G401 (cell line): ENCODE data around the gene NLRC5. TPM values are rescaled to one million over a fixed set of nuclear protein-coding genes. Genes with fewer than 3 reads are reported as not detected.
"Not testable (repeated sequence)": the region's sequence is repeated elsewhere in the genome, so short reads cannot be mapped to it uniquely, and the experiment has no call there.

Experiments used
- DNase-seq: peaks from one replicate; pipeline ENCODE4 v3.0.0-alpha.2; 2015; ENCODE audit warnings: low spot score
- in situ Hi-C: cut with HindIII; loops from 2 replicates; pipeline ENCODE4 v1.10.0; 2016; ENCODE audit warnings: low sequenced_read_pairs, mixed read lengths
- total RNA-seq: library from RNA; depleted of rRNA; stranded (reverse); fragments of >200 nt; shearing (Covaris generic); gene quantifications from 2 replicates; pipeline ENCODE4 v1.2.3, GENCODE V29; 2014

NLRC5 gene
- total RNA-seq, 1 experiment from 2014 or later = 0.07 TPM

DNA sequence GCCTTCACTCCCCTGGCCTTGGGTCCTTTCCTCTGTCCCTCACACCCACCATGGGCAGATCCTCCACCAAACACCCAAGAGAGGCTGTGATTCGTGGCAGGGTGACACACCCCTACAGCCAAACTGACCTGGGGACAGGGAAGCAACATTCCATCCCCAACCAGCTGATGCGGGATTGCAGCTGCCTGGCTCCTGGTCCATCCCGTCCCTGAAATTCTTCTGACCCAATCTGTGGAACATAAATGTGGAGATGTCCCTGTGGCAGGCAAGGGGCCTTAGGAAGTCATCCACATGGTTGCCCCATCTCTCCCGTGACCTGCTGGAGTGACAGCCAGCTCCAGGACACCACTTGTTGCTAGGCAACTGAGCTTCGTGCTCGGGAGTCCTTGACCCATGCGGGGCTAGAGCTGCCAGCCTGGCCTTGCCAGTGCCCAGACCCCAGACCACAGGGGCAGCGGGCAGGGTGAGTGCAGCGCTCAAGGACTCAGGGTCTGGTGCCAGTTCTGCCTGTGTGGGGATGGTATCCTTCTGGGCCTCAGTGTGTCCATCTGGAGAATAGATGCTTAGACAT, 69.0 kb downstream of the NLRC5 start:
- in situ Hi-C loops = loop anchor here (25.0 kb wide), 1 partner anchor 96 kb away; the partner anchor contains the start of gene CETP
- no peak for DNase-seq

DNA sequence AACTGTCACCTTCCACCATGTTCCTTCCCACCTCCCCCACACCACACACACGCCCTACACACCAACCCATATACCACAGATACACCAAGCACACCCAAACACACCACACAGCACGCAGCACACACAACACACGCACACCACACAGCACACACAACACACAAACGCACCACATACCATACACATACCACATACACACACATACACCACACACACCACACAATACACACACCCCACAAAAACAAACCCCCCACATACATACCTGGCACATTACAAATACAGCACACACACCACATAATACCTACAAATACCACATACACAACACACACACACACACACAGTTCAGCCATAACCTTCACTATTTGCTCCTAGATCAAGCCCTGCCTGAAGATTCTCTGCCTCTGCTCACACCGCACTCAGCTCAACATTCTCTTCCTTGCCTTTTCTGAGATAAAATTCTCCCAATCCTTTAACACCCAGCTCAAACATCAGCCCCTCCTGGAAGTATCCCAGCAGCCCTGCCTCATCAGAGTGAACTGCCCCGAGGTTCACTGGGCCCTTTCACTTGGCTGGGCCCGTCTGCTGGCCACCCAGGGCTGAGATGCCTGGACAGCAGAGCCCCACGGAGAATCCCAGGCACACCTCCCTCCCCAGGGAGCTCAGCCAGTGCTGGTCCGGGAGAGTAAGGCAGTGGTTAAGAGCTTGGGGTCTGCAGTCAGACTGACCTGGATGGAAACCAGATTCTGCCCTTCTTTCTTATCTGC, 71.1 kb downstream of the NLRC5 start:
- DNase-seq = no peak
- in situ Hi-C loops = loop anchor here (25.0 kb wide), 1 partner anchor 98 kb away; the partner anchor contains the start of gene CETP

DNA sequence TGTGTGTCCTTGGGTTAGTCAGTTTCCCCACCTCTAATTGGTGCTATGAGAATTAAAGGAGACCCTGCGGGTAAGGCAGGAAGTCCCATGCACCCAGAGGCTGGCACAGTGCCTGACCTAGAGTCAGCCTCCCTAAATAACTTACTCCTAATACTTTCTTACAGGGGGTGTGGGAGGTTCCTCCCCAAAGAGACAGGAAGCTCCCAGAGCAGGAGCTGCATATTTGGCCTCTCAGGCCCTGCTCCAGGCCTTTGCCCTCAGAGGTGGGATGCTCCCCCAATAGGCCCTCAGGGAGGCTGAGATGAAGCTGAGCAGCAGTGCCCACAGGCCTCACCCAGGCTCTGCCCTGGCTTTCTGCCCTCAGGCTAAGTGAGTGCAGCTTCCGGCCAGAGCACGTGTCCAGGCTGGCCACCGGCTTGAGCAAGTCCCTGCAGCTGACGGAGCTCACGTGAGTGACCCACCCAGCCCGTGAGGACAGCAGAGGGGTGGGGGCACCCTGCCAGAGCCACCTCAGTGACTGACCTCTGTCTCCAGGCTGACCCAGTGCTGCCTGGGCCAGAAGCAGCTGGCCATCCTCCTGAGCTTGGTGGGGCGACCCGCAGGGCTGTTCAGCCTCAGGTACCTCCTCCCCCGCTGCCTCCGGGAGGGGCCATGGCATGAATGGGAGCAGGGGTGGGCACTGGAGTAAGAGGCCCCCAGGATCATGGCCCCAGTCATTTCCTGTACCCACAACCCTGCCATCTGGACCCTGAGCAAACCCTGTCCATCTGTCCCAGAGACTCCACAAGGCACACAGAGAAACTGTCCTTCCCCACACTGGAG, 71.9 kb downstream of the NLRC5 start:
- in situ Hi-C loops = loop anchor here (25.0 kb wide), 1 partner anchor 99 kb away; the partner anchor contains the start of gene CETP
- DNase-seq = no peak

DNA sequence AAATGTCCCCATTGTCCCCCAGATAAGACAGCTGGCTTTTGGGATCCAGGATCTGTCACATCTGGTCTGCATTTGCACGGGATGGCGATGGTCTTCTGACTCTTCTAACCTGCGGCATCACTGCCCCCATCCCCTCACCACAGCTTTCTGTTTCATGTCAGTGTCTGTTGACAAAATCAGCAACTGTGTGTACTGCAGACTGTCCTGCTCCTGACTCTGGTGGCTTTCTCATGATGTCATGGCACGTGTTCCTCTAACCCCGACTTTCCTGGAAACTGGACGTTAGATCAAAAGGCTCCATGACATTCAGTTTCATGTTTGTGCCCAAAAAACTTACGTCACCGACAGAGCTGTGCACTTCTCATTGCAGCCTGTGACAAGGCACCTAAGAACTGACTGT, 73.0 kb downstream of the NLRC5 start:
- in situ Hi-C loops = loop anchor here (25.0 kb wide), 1 partner anchor 100 kb away; the partner anchor contains the start of gene CETP
- DNase-seq = no peak

DNA sequence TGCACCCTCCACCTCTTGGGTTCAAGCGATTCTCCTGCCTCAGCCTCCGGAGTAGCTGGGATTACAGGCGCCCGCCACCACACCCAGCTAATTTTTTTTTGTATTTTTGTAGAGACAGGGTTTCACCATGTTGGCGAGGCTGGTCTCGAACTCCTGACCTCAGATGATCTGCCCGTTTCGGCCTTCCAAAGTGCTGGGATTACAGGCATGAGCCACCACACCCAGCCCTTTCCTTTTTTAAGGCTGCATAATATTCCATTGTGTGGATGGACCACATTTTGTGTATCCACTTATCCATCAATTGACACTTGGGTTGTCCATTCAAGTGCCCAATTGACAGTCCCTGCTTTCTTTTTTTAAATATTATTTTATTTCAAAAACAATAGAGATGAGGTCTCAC, 73.8 kb downstream of the NLRC5 start:
- in situ Hi-C loops = loop anchor here (25.0 kb wide), 1 partner anchor 101 kb away; the partner anchor contains the start of gene CETP
- DNase-seq = not testable (repeated sequence)

DNA sequence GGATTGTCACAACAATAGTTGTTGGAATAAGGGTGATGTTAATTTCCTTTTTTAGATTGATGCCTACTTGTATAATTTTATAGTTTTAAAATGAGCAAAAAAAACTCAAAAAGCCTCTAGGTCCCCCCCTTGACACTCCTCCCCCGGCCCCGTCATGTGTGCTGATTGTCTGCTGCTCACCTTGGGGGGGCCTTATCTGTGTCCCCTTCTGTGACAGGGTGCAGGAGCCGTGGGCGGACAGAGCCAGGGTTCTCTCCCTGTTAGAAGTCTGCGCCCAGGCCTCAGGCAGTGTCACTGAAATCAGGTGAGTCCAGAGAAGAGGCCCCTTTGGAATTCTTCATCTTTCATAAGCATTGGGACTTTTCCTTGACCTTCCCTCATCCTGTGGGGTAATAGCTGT, 75.6 kb downstream of the NLRC5 start:
- in situ Hi-C loops = loop anchor here (25.0 kb wide), 1 partner anchor 103 kb away; the partner anchor contains the start of gene CETP
- DNase-seq = no peak

DNA sequence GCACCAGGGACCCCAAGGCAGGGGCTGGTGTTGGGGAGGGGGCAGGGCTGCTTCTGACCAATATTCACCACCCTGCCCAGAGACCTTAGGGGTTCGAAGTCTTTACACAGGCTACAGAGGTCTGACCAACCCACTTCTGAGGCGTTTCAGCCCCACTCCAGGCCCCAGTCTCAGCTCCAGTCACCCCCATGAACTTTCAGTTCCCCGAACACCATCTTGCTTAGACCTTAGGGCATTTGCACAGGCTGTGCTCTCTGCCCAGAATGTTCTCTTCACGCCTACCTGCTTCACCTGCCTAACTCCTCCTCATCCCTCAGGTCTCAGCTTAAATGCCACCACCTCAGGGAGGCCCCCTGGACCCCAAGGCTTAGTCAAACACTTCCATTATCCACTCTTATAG, 77.3 kb downstream of the NLRC5 start:
- in situ Hi-C loops = loop anchor here (25.0 kb wide), 1 partner anchor 104 kb away; the partner anchor contains the start of gene CETP
- no peak for DNase-seq

DNA sequence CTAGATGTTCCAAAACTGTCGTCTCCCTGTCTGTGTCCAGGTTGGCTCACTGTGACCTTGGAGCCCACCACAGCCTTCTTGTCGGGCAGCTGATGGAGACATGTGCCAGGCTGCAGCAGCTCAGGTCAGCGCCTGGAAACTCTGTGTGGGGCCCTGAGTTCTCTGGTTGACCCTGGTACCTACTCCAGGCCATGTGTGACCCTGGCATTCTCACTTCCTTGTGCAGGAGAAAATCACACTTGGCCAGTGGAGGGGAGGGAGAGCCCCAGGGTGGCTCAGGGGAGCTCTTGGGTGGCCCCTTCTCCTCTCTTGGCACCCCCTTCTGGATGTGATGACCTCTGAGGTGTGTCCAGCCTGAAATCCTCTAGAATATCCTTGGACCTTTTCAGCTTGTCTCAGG, 78.0 kb downstream of the NLRC5 start:
- DNase-seq = no peak
- in situ Hi-C loops = loop anchor here (25.0 kb wide), 1 partner anchor 105 kb away; the partner anchor contains the start of gene CETP

DNA sequence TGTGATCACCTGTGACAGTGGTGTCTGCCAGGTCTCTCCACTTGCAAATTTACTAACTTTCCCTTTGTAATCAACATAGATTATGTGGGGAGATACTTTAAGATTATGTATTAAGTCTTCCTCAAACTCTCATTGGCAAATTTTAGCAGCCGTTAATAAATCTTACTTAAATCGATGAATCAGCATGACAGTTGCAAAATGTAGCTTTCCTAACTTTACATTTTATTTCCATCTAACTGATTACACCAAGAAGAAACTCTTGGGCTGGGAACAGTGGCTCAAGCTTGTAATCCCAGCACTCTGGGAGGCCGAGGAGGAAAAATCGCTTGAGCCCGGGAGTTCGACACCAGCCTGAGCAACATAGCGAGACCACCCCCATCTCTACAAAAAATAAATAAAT, 79.7 kb downstream of the NLRC5 start:
- in situ Hi-C loops = loop anchor here (25.0 kb wide), 1 partner anchor 107 kb away; the partner anchor contains the start of gene CETP
- no peak for DNase-seq

DNA sequence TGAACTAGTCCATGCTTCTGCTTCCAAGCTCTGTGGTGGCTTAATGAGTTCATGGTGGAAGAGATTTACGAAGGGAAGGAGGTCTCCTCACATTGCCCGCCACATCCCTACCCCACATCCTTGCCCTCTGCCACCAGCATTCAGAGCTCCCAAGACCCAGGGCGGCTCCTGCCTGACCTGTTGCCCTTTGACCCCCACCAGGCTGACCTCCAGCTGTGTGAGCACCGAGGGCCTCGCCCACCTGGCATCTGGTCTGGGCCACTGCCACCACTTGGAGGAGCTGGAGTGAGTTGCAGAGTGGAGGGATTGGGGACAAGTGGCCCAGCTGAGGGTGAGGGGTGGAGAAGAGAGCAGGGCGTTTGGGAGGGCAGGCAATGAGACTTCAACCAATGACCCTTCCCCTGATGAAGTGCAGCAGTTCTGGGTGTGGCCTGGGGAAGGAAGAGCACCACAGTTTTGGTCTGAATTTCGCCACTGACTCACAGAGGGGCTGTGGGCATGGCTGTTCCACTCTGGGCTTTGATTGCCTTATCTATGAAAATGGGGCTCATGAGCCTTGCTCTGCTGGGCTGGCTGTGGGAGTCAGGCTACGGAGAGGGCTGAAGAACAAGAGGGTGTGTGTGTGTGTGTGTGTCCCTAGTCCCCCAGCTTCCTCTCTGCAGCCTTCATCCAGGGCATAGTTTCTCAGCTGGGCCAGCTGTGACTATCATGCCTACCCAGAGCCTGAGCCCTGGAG, 80.4 kb downstream of the NLRC5 start:
- in situ Hi-C loops = loop anchor here (25.0 kb wide), 1 partner anchor 108 kb away; the partner anchor contains the start of gene CETP
- DNase-seq = no peak

DNA sequence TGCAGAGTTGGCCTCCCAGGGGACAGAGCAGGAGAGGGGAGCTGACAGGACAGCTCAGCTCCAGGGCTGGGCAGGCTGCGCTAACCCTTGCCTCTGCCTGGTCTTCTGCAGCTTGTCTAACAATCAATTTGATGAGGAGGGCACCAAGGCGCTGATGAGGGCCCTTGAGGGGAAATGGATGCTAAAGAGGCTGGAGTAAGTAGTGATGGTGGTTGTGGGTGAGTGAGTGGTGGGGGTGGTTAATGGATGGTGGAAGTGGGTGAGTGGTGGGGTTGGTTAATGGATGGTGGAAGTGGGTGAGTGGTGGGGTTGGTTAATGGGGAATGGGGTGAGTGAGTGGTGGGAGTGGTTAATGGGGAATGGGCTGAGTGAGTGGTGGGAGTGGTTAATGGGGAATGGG, 81.1 kb downstream of the NLRC5 start:
- in situ Hi-C loops = loop anchor here (25.0 kb wide), 1 partner anchor 108 kb away; the partner anchor contains the start of gene CETP
- DNase-seq = no peak

DNA sequence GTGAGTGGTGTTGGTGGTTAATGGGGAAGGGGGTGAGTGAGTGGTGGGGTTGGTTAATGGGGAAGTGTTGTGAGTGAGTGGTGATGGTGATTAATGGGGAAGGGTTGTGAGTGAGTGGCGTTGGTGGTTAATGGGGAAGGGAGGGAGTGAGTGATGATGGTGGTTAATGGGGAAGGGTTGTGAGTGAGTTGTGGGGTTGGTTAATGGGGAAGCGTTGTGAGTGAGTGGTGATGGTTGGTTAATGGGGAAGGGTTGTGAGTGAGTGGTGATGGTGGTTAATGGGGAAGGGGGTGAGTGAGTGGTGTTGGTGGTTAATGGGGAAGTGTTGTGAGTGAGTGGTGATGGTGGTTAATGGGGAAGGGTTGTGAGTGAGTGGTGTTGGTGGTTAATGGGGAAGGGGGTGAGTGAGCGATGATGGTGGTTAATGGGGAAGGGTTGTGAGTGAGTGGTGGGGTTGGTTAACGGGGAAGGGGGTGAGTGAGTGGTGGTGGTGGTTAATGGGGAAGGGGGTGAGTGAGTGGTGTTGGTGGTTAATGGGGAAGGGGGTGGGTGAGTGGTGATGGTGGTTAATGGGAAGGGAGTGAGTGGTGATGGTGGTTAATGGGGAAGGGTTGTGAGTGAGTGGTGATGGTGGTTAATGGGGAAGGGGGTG, 81.8 kb downstream of the NLRC5 start:
- in situ Hi-C loops = loop anchor here (25.0 kb wide), 1 partner anchor 109 kb away; the partner anchor contains the start of gene CETP

DNA sequence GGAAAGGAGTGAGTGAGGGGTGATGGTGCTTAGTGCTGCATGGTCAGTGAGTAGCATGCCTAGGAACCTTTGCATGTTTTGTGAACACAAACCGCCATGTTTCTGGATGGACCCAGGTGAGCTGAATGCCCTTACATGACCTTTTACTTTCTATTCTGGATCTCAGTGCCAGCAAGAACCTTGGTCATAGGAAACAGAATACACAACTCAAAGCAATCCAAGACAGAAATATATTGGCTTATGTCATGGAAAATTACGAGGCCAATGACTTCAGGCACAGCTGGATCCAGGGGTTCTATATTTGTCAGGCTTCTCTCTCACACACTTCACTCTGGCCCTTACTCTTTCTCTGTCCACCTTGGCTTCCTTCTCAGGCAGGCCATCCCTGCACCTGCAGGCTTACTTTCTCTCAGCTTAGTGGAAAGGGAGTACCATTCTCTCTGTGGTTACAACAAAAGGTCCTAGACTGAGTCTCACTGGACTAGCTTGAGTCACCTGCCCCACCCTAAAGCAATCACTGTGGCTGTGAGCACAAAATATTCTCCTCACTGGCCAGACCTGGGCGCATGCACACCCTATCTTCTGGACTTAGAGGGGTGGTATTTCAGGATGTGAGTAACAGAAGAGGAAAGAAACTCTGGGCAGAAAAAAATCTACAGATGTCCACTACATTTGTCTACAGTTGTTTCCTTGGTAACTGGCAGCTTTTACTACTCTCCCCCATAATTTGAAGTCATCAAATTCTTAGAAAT, 82.7 kb downstream of the NLRC5 start:
- no peak for DNase-seq
- in situ Hi-C loops = loop anchor here (25.0 kb wide), 1 partner anchor 110 kb away; the partner anchor contains the start of gene CETP

More for the DNA sequence above, 81.8 kb downstream of the NLRC5 start:
- DNase-seq = not testable (repeated sequence)

DNA sequence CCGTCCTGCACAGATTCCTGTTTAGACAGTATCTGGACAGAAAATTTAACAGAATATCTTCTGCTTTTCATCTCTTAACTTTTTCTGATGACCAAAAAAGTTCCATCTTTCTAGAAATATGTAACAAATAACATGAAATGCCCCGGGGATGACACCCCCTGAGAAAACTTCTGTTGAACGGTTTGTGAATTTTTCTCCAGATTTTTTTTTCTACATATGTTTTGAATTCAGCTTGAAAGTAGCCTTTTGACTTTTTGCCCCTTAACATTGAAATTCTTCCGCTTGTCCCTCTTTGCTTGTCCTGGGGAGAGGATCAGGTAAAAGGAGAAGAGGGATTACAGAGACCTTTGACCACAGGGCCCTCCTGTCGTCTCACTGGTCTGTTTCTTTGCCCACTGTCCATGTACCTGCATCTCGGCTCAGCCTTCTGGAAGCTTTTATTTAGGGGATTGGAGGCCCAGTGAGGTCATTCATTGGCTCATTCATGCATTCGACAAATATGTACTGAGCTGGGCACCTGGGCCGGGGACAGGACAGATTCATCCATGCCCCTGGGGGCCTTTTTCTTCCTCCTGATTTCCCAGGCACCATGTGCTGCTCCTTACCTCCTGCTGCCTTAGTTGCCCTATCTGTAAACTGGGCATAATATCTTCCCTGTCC, 83.4 kb downstream of the NLRC5 start:
- no peak for DNase-seq
- in situ Hi-C loops = loop anchor here (25.0 kb wide), 1 partner anchor 110 kb away; the partner anchor contains the start of gene CETP

DNA sequence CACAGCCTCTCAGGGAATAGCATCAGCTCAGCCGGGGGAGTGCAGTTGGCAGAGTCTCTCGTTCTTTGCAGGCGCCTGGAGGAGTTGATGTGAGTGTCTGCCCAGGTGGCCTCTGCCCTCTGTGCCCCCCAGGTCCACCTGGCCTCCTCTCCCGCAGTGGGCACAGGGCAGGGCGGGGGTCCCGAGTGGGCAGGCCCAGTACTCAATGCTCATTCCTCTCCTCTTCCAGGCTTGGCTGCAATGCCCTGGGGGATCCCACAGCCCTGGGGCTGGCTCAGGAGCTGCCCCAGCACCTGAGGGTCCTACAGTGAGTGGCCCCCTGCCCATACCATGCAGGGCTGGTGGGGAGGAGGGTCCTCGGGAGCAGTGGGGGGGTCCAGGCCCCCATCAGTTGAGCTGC, 88.4 kb downstream of the NLRC5 start:
- no peak for DNase-seq
- in situ Hi-C loops = no loop called here

DNA sequence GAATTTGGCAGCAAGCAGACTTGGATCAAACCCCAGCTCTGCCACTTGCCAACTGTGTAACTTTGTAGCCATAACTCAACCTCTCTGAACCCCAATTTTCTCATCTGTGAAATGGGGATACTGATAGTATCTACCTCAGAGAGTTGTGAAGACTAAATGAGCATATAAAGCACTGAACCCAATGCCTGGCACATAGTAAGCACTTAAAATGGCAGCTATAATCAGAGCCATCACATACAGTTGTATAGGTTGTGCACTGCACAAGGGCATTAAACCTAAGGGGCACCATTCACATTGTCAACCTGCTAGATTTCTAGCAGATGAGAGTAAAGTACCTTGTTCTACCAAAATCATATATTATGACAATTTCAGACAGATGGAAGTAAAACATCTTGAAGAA, 92.4 kb downstream of the NLRC5 start:
- in situ Hi-C loops = no loop called here
- DNase-seq = no peak

DNA sequence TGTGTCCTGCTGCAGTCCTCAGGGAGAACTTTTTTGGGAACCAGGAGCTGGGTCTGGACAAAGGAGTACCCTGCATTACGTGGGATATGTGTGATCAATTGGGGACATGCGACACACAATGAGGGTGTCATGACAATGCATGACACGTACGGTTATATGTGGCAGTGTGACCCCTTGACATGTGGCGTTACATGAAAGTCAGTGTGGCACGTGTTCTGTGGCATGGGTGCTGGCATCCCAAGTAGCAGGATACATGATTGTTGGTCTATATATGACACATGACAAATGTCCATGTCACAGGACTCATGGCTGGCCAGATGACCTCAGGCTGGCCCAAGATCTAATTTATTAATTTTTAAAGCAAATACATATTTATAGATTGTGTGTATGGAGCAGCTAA, 93.3 kb downstream of the NLRC5 start:
- DNase-seq = no peak
- in situ Hi-C loops = no loop called here
